ENCODE measurements around the gene AP5M1.
"Not testable (repeated sequence)": the region's sequence is repeated elsewhere in the genome, so short reads cannot be mapped to it uniquely, and the experiment has no call there.

The AP5M1 gene, protein sequence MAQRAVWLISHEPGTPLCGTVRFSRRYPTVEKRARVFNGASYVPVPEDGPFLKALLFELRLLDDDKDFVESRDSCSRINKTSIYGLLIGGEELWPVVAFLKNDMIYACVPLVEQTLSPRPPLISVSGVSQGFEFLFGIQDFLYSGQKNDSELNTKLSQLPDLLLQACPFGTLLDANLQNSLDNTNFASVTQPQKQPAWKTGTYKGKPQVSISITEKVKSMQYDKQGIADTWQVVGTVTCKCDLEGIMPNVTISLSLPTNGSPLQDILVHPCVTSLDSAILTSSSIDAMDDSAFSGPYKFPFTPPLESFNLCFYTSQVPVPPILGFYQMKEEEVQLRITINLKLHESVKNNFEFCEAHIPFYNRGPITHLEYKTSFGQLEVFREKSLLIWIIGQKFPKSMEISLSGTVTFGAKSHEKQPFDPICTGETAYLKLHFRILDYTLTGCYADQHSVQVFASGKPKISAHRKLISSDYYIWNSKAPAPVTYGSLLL

GRCh38 chr14:57268161-57269069 lies at the start of gene AP5M1, which contains the start of gene EXOC5:
AP5M1 (plus strand) TSS chr14:57268971; CDS start chr14:57269315, 344 bp downstream.
EXOC5 (minus strand) TSS chr14:57268905; CDS start chr14:57268648, 257 bp downstream.
- FAIRE-seq = peak; percentile 69

- FAIRE-seq = no peak
Measured at GRCh38 chr14:57221931-57222330, 46.8 kb upstream of the AP5M1 start.

- FAIRE-seq = peak; percentile 66
Measured at GRCh38 chr14:57227083-57227482, 41.7 kb upstream of the AP5M1 start.

DNA sequence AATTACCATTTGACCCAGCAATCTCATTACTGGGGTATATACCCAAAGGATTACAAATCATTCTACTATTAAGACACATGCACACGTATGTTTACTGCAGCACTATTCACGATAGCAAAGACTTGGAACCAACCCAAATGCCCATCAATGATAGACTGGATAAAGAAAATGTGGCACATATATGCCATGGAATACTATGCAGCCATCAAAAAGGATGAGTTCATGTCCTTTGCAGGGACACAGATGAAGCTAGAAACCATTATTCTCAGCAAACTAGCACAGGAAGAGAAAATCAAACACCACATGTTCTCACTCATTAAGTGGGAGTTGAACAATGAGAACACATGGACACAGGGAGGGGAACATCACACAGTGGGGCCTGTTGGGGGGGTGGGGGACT lies 40.5 kb upstream of the AP5M1 start:
- not testable (repeated sequence) for FAIRE-seq

GRCh38 chr14:57232006-57232405 lies 36.8 kb upstream of the AP5M1 start:
- no peak for FAIRE-seq

DNA sequence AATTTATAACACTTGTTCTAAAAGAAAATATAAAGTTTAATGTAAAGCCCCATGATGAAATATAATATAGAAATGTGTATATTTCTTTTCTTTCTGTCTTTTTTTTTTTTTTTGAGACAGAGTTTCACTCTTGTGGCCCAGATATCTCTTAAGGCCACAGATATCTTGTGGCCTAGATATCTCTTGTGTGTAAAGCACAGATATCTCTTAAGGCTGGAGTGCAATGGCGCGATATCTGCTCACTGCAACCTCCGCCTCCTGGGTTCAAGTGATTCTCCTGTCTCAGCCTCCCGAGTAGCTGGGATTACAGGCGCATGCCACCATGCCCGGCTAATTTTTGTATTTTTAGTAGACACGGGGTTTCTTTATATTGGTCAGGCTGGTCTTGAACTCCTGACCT lies 28.7 kb upstream of the AP5M1 start:
- FAIRE-seq = not testable (repeated sequence)

- no peak for FAIRE-seq
Measured at GRCh38 chr14:57243320-57243719, 25.5 kb upstream of the AP5M1 start.

DNA sequence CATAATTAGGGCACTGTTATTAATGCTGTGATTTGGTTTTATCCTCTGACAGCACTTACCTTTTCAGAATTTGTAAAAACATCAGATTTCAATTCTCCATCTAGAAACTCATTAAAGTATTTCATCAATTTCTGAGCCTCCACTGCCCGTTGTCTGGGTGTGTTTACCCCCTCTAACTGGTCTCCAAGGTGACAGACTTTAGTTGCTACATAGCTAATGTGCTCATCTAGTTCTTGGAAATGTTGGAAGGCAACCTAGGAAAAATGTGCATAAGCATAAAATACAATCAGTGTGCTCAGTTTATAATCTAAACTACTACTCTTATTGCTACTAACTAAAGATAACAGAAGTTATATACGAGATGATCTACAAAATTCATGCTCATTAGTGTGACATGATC lies 24.7 kb upstream of the AP5M1 start:
- peak; percentile 100 for FAIRE-seq

DNA sequence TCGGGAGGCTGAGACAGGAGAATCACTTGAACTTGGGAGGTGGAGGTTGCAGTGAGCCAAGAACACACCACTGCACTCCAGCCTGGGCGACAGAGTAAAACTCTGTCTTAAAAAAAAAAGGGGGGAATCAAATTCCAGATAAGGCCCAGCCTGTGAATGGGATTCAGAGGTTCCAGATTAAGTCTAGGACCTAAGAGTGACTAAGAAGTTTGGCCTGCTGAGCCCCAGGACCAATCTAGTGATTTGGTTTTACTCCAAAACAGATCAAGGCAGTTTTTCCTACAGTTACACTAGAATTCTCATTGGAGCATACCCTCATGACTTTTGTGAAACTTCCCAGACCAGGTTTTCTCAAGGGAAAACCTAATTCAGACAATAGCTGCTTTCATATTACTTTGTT lies 22.8 kb upstream of the AP5M1 start:
- FAIRE-seq = no peak

DNA sequence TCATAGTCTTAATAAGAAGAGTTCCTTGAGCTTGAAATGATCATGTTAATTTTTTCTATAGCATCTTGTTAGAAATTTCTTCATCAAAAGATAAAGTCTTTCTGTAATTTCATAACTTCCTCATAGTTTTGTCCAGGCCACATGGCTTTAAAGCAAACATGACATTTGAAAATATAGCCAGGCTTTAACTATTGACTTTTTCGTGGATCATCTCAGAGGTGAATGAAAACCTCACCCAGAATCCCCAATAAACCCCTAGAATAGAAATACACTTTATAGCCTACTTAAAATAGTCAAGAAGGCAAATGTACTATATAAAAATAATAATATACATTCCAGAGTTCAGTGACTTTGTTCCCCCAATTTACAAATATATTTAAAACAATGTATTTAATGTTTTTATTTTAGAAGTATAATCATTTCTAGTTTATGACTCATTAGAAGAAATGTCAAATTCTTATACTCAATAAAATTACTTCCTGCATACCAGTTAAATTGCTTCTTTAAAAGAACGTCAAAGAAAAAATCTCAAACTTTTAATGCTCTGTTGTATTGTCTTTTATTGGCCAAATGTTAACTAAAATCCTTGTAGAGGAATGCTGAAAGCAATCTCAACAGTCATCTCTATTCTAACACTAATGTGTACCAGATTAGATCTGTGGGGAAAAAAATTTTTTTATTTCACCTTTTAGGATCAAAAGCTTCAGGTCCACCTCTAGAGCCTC lies 21.7 kb upstream of the AP5M1 start:
- peak; percentile 62 for FAIRE-seq

- no peak for FAIRE-seq
Measured at GRCh38 chr14:57254884-57255283, 13.9 kb upstream of the AP5M1 start.

DNA sequence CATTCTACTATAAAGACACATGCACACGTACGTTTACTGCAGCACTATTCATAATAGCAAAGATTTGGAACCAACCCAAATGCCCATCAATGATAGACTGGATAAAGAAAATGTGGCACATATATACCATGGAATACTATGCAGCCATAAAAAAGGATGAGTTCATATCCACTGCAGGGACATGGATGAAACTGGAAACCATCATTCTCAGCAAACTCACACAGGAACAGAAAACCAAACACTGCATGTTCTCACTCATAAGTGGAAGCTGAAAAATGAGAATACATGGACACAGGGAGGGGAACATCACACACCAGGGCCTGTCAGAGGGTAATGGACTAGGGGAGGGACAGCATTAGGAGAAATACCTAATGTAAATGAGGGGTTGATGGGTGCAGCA lies 10.6 kb upstream of the AP5M1 start:
- FAIRE-seq = not testable (repeated sequence)

GRCh38 chr14:57259672-57260071 lies 9.1 kb upstream of the AP5M1 start:
- FAIRE-seq = no peak

DNA sequence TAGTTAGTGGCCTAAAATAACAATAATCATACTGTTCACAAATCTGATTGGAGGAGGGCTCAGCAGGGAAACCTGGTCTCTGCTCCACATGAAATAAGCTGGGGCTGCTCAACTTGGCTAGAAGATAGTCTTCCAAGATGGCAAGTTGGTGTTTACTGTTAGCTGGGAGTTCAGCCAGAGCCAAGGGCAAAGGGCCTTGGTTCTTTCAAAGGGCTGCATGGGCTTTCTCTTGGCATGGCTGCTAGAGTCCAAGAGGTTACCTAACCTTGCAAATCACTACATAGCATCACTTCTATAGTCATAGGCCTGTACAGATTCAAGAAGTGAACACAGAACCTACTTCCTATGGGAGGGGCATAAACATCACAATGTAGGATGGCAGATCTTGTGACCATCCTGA lies 7.2 kb upstream of the AP5M1 start:
- FAIRE-seq = no peak

- no peak for FAIRE-seq
Measured at GRCh38 chr14:57262117-57262516, 6.7 kb upstream of the AP5M1 start.

DNA sequence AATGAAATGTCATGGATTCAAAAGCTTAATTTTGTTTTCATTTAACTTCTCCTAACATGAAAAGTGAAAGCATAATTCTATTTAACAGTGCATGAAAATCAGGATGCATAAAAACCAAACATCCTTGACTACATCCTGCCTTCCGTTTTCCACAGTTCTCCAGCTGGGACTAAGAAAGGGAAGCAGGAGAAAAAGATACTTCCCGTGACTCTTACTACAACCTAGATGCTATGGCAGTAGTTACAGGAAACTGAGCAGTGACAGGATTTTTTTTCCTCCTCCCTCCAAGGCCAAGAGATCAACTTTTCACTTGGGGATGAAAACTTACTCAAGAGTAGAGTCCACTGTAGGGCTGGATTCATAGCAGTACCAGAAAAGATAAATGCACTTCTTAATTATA lies 2.7 kb upstream of the AP5M1 start:
- no peak for FAIRE-seq

GRCh38 chr14:57273236-57273635 lies 4.5 kb downstream of the AP5M1 start:
- FAIRE-seq = no peak

DNA sequence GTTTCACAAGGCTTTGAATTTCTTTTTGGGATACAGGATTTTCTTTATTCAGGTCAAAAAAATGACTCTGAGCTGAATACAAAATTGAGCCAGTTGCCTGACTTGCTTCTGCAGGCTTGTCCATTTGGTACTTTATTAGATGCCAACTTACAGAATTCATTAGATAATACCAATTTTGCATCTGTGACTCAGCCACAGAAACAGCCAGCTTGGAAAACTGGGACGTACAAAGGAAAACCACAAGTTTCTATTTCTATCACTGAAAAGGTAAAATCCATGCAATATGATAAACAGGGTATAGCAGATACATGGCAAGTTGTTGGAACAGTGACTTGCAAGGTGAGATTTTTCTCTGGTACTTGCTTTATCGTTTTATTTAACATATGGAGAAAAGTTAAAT lies 5.8 kb downstream of the AP5M1 start:
- no peak for FAIRE-seq

DNA sequence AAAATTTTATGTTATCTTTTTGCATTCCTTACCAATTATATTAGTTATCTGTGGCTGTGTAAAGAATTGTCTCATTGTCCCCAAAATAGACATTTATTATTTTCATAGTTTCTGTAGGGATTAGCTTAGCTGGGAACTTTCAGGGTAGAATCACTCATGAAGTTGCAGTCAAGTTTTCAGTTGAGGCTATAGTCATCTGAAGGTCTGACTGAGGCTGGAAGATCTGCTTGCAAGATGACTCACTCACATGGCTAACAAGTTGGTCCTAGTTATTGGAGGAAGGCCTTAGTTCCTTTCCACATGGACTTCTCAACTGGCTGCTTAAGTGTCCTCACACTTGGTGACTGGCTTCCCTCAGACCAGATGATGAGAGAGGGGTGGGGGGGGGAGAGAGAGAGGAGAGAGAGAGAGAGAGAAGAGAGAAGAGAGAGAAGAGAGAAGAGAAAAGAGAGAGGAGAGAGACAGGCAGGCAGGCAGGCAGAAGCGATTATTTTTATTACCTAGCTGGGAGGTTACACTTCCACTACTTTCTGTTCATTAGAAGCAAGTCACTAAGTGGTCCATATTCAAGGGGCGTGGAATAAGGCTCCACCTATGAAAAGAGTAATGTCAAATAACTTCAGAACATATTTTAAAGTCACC lies 6.4 kb downstream of the AP5M1 start:
- no peak for FAIRE-seq

DNA sequence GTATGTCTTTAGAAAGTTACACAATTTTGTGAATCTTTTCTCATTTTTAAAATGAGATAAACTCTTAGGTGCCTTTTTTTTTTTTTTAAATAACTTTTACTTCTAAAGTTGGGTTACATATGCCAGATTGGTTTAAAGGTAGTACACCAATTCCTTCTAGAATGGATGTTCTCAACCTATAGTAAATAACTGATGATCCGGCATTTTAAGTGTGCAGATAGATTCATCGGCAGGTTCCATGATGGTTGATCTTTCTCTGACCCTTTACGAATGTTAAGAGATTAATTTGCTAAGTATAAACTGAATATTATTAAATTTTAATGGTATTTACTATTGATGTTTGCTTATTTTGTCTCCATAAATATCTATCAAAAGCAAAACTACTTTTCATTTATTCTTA lies 8.3 kb downstream of the AP5M1 start:
- FAIRE-seq = peak; percentile 53

DNA sequence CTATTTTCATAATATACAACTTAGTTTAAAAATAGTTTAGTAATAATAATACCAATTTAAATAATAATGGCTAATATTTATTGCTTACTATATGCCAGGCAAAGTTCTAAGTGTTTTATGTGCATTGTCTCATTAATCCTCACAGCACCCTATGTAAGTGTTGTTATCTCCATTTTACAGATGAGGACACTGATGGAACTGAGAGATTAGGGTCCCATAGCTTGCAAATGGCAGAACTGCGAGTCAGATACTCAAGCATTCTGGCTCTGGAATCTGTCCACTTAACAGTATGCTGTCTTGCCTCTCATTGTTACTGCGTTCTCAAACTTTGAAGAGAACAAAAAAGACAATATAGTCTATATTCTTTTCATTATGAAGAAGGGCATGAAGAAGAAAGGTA lies 19.0 kb downstream of the AP5M1 start:
- no peak for FAIRE-seq

DNA sequence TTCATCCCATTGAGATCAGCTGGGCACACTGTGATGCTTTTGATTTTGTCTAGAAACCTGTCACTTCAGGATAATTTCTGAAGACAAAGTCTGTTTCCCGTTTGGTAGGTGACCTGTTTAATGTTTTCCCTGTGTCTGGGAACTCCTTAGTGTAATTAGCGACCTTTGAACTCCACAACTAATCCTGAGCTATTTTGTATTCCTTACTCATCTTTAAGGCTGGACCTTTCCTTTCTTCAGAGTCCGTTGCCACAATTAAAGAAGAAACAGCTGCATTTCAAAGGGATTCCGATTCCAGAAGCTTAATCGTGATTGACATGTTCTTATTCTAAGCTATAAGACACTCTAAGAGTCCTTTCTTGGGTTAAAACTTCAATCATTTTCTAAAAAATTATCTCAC lies 22.0 kb downstream of the AP5M1 start:
- FAIRE-seq = no peak
